Uterus (tissue), 2 donors: Measurements from ENCODE around the gene ZNF865.

Source experiments
- POLR2A ChIP-seq, 2 donors: fragments of 450-650 bp; IDR thresholded peaks; one replicate each; pipeline ENCODE4 v1.6.1; 2016; ENCODE audit warnings: antibody characterized with exemption in 2 of 2, mild to moderate bottlenecking in 1 of 2, moderate library complexity in 1 of 2
- TF ChIP-seq, protein P1 (sequence below), 4 experiments: fragments of 200-600 bp in 2 of 4; fragments of 450-650 bp in 2 of 4; sonication (generic) in 2 of 4; IDR thresholded peaks; one replicate each; pipeline ENCODE4 v1.5.1; 2016 to 2019; ENCODE audit warnings: antibody characterized with exemption in 4 of 4, mild to moderate bottlenecking in 2 of 4, moderate library complexity in 1 of 4

- TF ChIP-seq, protein P1, sequence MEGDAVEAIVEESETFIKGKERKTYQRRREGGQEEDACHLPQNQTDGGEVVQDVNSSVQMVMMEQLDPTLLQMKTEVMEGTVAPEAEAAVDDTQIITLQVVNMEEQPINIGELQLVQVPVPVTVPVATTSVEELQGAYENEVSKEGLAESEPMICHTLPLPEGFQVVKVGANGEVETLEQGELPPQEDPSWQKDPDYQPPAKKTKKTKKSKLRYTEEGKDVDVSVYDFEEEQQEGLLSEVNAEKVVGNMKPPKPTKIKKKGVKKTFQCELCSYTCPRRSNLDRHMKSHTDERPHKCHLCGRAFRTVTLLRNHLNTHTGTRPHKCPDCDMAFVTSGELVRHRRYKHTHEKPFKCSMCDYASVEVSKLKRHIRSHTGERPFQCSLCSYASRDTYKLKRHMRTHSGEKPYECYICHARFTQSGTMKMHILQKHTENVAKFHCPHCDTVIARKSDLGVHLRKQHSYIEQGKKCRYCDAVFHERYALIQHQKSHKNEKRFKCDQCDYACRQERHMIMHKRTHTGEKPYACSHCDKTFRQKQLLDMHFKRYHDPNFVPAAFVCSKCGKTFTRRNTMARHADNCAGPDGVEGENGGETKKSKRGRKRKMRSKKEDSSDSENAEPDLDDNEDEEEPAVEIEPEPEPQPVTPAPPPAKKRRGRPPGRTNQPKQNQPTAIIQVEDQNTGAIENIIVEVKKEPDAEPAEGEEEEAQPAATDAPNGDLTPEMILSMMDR (IDR thresholded peaks at IDR 0.05): no peak
- no peak for TF ChIP-seq POLR2A (IDR thresholded peaks at IDR 0.05)
These were observed 15.8 kb downstream of the ZNF865 start for GRCh38 chr19:55621205-55621672.
